ENCODE results near the gene DCUN1D3. TPM values are rescaled to one million over a fixed set of nuclear protein-coding genes. Genes with fewer than 3 reads are reported as not detected.
A peak's percentile ranks its signal among the peaks of the same experiment; 100 is the strongest.
"Not testable (repeated sequence)": the region's sequence is repeated elsewhere in the genome, so short reads cannot be mapped to it uniquely, and the experiment has no call there.

DCUN1D3 gene
- total and polyA plus RNA-seq, 9 donors, result 4.3 to 7.8 (median 5.1) TPM

GRCh38 chr16:20814784-20815183, 85.4 kb downstream of the DCUN1D3 start:
- DNase-seq, result no peak
- WGBS (ENCODE audit: insufficient coverage), result no CpG with 5 or more reads among the region's 4 CpGs
- Histone ChIP-seq H3K27me3 (ENCODE audit: control insufficient read depth, insufficient read depth, low read length) (no peaks in the 10 kb centered on the region), H3K4me3 (ENCODE audit: low read length) (no peak overlapping the region), H3K9me3 (replicated peaks; ENCODE audit: control insufficient read depth, low read depth, low read length) (no peaks in the 10 kb centered on the region), H3K27ac (ENCODE audit: low read length) (no peak overlapping the region), H3K4me1 (ENCODE audit: control insufficient read depth, insufficient read depth, low read length) (no peaks in the 10 kb centered on the region), H3K36me3 (ENCODE audit: control insufficient read depth, insufficient read depth, low read length) (peaks cover 25% of the 10 kb centered on the region)

- no peak for DNase-seq
- Histone ChIP-seq H3K36me3 (ENCODE audit: control insufficient read depth, insufficient read depth, low read length) (peaks cover 20% of the 10 kb centered on the region), H3K27ac (ENCODE audit: low read length) (no peak overlapping the region), H3K9me3 (replicated peaks; ENCODE audit: control insufficient read depth, low read depth, low read length) (no peaks in the 10 kb centered on the region), H3K4me1 (ENCODE audit: control insufficient read depth, insufficient read depth, low read length) (peaks cover 3% of the 10 kb centered on the region), H3K4me3 (ENCODE audit: low read length) (no peak overlapping the region), H3K27me3 (ENCODE audit: control insufficient read depth, insufficient read depth, low read length) (no peaks in the 10 kb centered on the region)
- no CpG with 5 or more reads among the region's 2 CpGs for WGBS (ENCODE audit: insufficient coverage)
These were observed 87.6 kb downstream of the DCUN1D3 start for GRCh38 chr16:20812510-20812909.

- H3K27ac ChIP-seq (ENCODE audit: low read length), result no peak overlapping the region
- no peak for DNase-seq
- H3K4me1 ChIP-seq (ENCODE audit: control insufficient read depth, insufficient read depth, low read length), result peaks cover 9% of the 10 kb centered on the region
- peaks cover 20% of the 10 kb centered on the region for H3K36me3 ChIP-seq (ENCODE audit: control insufficient read depth, insufficient read depth, low read length)
- no CpG with 5 or more reads among the region's 10 CpGs for WGBS (ENCODE audit: insufficient coverage)
- no peak overlapping the region for H3K4me3 ChIP-seq (ENCODE audit: low read length)
- no peaks in the 10 kb centered on the region for H3K27me3 ChIP-seq (ENCODE audit: control insufficient read depth, insufficient read depth, low read length)
- no peaks in the 10 kb centered on the region for H3K9me3 ChIP-seq (replicated peaks; ENCODE audit: control insufficient read depth, low read depth, low read length)
These were observed 88.2 kb downstream of the DCUN1D3 start for GRCh38 chr16:20811889-20812439.

GRCh38 chr16:20807862-20808261, 92.3 kb downstream of the DCUN1D3 start:
- no peaks in the 10 kb centered on the region for H3K27me3 ChIP-seq (ENCODE audit: control insufficient read depth, insufficient read depth, low read length)
- no peak for DNase-seq
- WGBS (ENCODE audit: insufficient coverage), result 88% methylated on average over 4 of the region's 11 CpGs
- no peak overlapping the region for H3K4me3 ChIP-seq (ENCODE audit: low read length)
- H3K9me3 ChIP-seq (replicated peaks; ENCODE audit: control insufficient read depth, low read depth, low read length), result no peaks in the 10 kb centered on the region
- H3K27ac ChIP-seq (ENCODE audit: low read length), result no peak overlapping the region
- H3K36me3 ChIP-seq (ENCODE audit: control insufficient read depth, insufficient read depth, low read length), result peaks cover 7% of the 10 kb centered on the region
- peaks cover 11% of the 10 kb centered on the region for H3K4me1 ChIP-seq (ENCODE audit: control insufficient read depth, insufficient read depth, low read length)

GRCh38 chr16:20806168-20807050, 93.7 kb downstream of the DCUN1D3 start, which contains the start of the genes ERI2 and REXO5:
Gene ERI2, minus strand, starts transcription at chr16:20806472. Its CDS starts 42 bp downstream, at chr16:20806430.
Gene REXO5, plus strand, starts transcription at chr16:20806527. Its CDS starts 427 bp downstream, at chr16:20806954.
- peaks cover 11% of the 10 kb centered on the region for H3K4me1 ChIP-seq (ENCODE audit: control insufficient read depth, insufficient read depth, low read length)
- DNase-seq, result peak; percentile 98
- H3K36me3 ChIP-seq (ENCODE audit: control insufficient read depth, insufficient read depth, low read length), result peaks cover 14% of the 10 kb centered on the region
- H3K27me3 ChIP-seq (ENCODE audit: control insufficient read depth, insufficient read depth, low read length), result no peaks in the 10 kb centered on the region
- no peaks in the 10 kb centered on the region for H3K9me3 ChIP-seq (replicated peaks; ENCODE audit: control insufficient read depth, low read depth, low read length)
- peak within 1 kb of the TSS; percentile 91 for H3K4me3 ChIP-seq (ENCODE audit: low read length)
- H3K27ac ChIP-seq (ENCODE audit: low read length), result peak within 1 kb of the TSS; percentile 97
- WGBS (ENCODE audit: insufficient coverage), result under 1% methylated on average over 45 of the region's 74 CpGs

GRCh38 chr16:20805684-20806167, 94.4 kb downstream of the DCUN1D3 start:
- not testable (repeated sequence) for H3K9me3 ChIP-seq (replicated peaks; ENCODE audit: control insufficient read depth, low read depth, low read length); DNase-seq; H3K27me3 ChIP-seq (ENCODE audit: control insufficient read depth, insufficient read depth, low read length)
- Histone ChIP-seq H3K4me3 (ENCODE audit: low read length) (peak overlapping the region; percentile 91), H3K36me3 (ENCODE audit: control insufficient read depth, insufficient read depth, low read length) (peaks cover 12% of the 10 kb centered on the region), H3K4me1 (ENCODE audit: control insufficient read depth, insufficient read depth, low read length) (peaks cover 11% of the 10 kb centered on the region), H3K27ac (ENCODE audit: low read length) (peak overlapping the region; percentile 97)
- 3% methylated on average over 6 of the region's 12 CpGs for whole genome bisulfite sequencing (ENCODE audit: insufficient coverage)

Other genes starting within 250 kb of the DCUN1D3 start
- gene ACSM1, start 202.7 kb downstream of the DCUN1D3 start, total RNA-seq, result 0.04 TPM
- gene ACSM1, start 202.7 kb downstream of the DCUN1D3 start, polyA plus RNA-seq (ENCODE audit: insufficient read depth in 1 of 8, insufficient read length in 8 of 8, low replicate concordance in 1 of 8), result under 1 TPM in 3 of 8 donors, not detected in 5; 0.10 to 0.20 (median 0.16) TPM
- gene THUMPD1, start 158.5 kb downstream of the DCUN1D3 start, total RNA-seq, result 38.6 TPM
- 10 to 100 TPM; 22.5 to 37.0 (median 31.0) TPM for gene THUMPD1, start 158.5 kb downstream of the DCUN1D3 start, polyA plus RNA-seq (ENCODE audit: insufficient read depth in 1 of 8, insufficient read length in 8 of 8, low replicate concordance in 1 of 8)
- gene ACSM3, start 136.3 kb downstream of the DCUN1D3 start, total RNA-seq, result 1.5 TPM
- 1 to 10 TPM; 1.8 to 3.4 (median 2.8) TPM for gene ACSM3, start 136.3 kb downstream of the DCUN1D3 start, polyA plus RNA-seq (ENCODE audit: insufficient read depth in 1 of 8, insufficient read length in 8 of 8, low replicate concordance in 1 of 8)
- 16.2 TPM for gene ERI2, start 93.9 kb downstream of the DCUN1D3 start, total RNA-seq
- 10 to 100 TPM; 13.0 to 17.5 (median 15.2) TPM for gene ERI2, start 93.9 kb downstream of the DCUN1D3 start, polyA plus RNA-seq (ENCODE audit: insufficient read depth in 1 of 8, insufficient read length in 8 of 8, low replicate concordance in 1 of 8)
- gene REXO5, start 93.8 kb downstream of the DCUN1D3 start, total RNA-seq, result 5.5 TPM
- gene REXO5, start 93.8 kb downstream of the DCUN1D3 start, polyA plus RNA-seq (ENCODE audit: insufficient read depth in 1 of 8, insufficient read length in 8 of 8, low replicate concordance in 1 of 8), result 1 to 10 TPM; 3.8 to 5.7 (median 4.6) TPM
- gene LYRM1, start 413 bp upstream of the DCUN1D3 start, total RNA-seq, result 22.5 TPM
- 10 to 100 TPM; 17.1 to 22.8 (median 19.8) TPM for gene LYRM1, start 413 bp upstream of the DCUN1D3 start, polyA plus RNA-seq (ENCODE audit: insufficient read depth in 1 of 8, insufficient read length in 8 of 8, low replicate concordance in 1 of 8)